CD4-positive, alpha-beta T cell treated with Interleukin-17A for 1 hour (primary cell): ENCODE data around the gene DDX56.
A peak's percentile ranks its signal among the peaks of the same experiment; 100 is the strongest.
"Not testable (repeated sequence)": the region's sequence is repeated elsewhere in the genome, so short reads cannot be mapped to it uniquely, and the experiment has no call there.

Experiments used
- DNase-seq: peaks from one replicate; pipeline ENCODE4 v3.0.0-alpha.2; 2020

DDX56 gene, protein sequence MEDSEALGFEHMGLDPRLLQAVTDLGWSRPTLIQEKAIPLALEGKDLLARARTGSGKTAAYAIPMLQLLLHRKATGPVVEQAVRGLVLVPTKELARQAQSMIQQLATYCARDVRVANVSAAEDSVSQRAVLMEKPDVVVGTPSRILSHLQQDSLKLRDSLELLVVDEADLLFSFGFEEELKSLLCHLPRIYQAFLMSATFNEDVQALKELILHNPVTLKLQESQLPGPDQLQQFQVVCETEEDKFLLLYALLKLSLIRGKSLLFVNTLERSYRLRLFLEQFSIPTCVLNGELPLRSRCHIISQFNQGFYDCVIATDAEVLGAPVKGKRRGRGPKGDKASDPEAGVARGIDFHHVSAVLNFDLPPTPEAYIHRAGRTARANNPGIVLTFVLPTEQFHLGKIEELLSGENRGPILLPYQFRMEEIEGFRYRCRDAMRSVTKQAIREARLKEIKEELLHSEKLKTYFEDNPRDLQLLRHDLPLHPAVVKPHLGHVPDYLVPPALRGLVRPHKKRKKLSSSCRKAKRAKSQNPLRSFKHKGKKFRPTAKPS

DNA sequence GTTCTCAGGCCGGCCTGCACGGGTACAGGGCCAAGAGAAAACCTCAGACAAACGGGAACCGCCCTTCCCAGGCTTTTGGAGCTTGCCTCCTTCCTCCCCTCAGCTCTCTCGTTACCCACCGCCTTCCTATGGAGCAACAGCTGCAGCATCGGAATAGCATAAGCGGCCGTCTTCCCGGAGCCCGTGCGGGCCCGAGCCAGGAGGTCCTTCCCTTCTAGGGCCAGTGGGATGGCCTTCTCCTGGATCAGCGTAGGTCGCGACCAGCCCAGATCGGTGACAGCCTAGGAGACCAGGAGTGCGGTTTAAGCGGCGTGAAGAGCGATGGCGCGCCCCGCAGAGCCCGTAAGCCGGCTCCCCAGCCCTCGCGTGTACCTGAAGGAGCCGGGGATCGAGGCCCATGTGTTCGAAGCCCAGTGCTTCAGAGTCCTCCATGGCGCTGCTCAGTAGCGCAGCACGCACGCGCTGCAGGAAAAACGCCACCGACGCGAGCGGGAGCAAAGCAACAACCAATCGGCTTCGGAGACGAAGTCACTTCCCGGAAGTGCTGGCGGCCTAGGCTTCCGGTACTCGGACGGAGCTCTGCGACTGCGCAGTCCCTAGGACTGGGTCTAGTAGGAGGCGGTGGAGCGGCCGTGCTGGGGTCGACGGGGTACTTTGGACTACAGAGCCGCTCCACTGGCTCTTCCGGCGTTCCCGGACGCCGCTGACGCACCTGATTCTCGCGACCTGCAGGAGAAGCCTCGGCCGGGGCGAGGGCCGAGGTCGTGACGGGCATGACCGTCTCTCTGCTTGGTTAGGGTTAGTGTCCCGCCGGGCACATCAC is at the start of gene DDX56:
TSS of gene DDX56 (minus strand) at position 445 of the 823 bp plus-strand sequence. CDS start at position 432, 13 bp downstream.
- peak; percentile 94 for DNase-seq

DNA sequence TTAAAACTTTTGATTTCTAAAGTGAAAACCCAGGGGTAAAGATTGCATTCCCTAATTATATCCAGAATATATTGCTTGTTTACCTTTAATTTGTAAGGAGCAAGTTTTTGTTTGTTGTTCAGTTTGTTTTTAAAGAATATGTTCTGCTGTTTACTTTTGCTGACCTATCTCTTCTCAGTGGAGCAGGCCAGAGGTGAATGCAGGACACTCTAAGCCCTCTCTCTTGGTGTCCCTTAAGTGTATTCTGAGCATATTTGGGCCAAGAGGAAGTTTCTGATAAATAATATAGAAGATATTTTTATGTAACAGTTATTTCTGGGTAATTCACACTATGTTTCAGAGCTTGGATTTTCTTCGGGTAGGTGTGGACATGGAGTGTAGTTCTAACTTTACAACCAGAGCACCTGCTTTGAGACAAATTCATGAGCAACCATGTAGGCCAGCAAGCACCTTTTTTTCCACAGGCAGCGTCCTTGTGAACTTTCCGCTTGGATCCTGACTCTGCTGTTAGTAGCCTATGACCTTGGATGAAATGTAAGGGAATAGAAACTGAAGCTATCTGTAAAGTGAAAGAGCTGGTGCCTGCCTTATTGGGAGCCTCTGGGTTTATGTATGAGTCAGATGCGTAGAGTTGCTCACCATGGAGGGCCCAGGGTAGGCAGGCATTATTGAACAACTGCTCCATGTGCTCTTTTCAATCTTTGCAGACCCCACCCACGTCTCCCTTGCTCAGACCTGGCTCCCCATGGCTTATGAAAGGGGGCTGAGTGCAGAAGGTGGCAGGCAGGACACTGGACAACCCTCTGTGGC is 48.8 kb upstream of the DDX56 start:
- peak; percentile 57 for DNase-seq

DNA sequence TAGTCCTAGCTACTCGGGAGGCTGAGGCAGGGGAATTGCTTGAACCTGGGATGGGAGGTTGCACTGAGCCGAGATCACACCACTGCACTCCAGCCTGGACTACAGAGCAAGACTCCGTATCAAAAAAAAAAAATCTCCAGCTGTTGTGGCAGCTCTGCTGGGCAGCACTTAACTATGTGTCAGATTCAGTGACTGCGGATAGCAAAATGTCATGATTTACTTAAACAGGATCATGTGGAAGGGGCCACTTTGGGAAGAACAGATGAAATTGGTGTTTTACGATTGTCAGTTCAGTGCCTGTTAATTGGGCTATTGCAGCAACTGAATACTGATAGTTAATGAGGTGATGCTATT is 48.0 kb upstream of the DDX56 start:
- no peak for DNase-seq

DNA sequence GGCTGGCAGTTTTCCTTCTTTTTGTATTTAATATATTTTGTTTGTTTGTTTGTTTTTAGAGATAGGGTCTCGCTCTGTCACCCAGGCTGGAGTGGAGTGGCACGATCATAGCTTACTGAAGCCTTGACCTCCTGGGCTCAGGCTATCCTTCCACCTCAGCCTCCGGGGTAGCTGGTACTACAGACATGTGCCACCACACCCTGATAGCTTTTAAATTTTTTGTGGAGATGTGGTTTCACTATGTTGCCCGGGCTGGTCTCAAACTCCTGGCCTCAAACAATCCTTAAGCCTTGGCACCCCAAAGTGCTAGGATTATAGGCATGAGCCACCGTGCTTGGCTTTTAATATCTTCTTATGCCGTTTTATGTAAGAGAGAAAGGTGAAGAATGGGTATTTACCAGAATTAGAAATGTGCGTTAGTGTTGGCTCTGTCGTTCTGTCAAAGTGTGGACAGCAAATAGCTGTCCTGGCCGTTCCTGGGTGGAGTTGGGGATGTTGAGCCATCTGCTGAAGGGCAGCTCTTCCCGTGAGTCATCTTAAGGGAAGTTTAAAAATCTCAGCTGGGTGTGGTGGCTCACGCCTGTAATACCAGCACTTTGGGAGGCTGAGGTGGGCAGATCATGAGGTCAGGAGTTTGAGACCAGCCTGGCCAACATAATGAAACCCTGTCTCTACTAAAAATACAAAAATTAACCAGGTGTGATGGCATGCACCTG is 47.5 kb upstream of the DDX56 start:
- no peak for DNase-seq

DNA sequence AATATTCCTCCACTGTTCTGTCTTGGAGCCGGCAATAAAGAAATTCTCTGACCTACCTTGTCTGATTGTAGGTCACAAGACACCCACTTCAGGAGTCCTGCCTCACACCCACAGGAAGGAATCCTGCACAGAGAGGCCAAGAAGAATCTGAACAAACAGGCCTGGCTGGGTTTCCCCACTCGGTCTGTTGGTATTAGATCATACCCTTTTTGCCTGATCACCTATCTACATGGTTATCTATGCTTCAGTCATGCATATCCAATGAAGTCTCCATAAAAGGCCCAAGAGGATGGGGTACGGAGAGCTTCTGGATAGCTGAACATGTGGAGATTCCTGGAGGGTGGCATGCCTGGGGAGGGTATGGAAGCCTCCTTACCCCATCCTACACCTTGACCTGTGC is 45.0 kb upstream of the DDX56 start:
- peak; percentile 73 for DNase-seq

DNA sequence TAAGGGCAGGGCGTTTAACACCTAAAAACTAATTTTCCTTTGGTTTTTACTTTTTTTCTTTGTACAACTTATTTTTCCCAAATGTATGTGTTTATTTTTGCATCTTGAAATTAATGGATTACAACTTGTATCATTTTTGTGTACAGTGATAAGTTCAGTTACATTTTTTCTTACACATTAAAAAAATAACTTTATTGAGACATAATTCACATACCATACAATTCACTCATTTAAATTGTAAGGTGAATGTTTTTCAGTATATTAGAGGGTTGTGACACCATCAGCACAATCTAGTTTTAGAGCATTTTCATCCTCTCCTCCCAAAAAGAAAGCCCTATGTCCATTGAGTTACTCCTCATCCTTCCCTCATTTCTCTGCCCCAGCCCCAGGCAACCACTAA is 44.3 kb upstream of the DDX56 start:
- no peak for DNase-seq

DNA sequence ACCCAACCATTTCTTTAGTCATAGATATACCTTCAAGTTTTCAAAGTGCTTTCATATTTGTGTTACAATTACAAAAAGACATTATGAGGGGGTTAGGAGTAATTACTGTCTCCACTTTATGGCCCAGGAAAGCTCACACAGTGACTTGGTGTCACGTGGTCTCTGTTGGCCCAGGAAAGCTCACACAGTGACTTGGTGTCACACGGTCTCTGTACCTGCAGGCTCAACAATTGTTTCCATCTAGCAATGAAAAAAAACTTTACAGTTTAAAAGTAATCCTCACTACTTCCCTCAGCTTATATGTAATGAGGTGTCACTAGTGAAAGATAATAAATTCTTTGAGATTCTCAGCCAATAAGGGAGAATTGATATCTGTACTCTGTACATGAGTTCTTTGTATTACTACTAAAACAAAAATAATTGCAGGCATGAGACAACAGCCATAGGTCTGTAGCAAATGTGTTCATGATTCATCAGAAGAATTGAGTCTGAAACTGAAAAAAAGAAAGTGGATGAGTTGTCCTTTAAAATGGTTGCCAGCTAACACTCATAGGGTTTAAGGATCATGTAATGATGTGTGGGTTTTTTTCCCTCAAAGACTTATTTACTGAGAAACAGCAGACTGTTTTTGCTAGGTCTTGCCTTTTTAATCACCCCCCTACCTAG is 43.6 kb upstream of the DDX56 start:
- peak; percentile 41 for DNase-seq

DNA sequence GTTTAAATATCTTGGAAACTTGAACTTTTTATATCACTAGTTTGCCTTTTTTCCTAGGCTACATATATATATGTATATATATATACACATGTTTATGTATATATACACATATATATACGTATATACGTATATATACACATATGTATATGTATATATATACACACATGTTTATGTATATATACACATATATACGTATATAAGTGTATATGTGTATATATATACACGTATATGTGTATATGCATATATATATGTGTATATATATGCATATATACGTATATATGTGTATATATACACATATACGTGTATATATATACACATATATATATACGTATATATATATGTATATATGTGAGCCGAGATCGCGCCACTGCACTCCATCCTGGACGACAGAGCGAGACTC is 42.8 kb upstream of the DDX56 start:
- no peak for DNase-seq

DNA sequence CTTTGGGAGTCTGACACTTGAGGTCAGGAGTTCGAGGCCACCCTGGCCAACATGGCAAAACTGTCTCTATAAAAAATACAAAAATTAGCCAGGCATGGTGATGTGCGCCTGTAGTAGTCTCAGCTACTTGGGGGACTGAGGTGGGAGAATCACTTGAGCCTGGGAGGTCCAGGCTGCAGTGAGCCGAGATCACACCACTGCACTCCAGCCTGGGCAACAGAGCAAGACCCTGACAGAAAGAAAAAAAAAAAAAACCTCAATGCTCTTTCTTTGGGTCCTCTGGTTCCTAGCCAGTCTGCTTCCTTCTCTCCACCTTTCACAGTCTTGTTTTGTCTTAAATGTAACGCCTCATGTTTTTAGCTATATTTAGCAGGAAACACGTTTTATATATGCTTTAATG is 42.1 kb upstream of the DDX56 start:
- no peak for DNase-seq

DNA sequence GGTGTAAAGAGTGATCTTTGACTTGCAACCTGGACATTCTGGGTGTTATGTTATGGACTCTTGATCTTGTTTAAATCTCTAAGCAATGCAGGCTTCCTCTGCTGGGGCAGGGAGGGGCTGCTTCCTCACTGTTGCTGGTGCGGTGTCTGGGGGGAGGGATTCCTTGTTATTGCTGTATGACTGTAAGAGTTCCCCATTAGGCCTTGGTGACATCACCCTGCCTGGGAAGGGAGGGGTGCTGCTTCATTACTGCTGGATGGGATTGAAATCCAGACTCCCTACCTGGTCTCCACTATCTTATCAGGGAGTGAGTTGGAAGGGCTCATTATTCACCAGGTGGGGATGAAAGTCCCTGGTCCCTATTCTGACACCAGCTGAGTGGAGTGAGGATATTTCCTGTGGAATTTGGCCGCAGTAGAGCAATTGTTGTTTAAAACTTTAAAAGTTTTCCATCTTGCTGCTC is 41.5 kb upstream of the DDX56 start:
- peak; percentile 71 for DNase-seq

DNA sequence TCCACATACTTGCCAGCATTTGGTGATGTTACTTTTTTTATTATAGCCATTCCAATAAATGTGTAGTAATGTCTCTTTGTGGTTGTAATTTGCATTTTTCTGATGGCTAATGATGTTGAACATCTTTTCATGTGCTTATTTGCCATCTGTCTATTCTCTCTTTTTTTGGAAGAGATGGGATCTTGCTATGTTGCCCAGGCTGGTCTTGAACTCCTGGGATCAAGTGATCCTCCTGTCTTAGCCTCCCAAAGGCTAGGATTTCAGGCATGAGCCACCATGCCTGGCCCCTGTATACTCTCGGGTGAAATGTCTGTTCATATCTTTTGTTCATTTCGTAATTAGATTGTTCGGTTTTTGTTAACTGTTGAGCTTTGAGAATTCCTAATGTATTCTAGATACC is 36.1 kb upstream of the DDX56 start:
- no peak for DNase-seq

DNA sequence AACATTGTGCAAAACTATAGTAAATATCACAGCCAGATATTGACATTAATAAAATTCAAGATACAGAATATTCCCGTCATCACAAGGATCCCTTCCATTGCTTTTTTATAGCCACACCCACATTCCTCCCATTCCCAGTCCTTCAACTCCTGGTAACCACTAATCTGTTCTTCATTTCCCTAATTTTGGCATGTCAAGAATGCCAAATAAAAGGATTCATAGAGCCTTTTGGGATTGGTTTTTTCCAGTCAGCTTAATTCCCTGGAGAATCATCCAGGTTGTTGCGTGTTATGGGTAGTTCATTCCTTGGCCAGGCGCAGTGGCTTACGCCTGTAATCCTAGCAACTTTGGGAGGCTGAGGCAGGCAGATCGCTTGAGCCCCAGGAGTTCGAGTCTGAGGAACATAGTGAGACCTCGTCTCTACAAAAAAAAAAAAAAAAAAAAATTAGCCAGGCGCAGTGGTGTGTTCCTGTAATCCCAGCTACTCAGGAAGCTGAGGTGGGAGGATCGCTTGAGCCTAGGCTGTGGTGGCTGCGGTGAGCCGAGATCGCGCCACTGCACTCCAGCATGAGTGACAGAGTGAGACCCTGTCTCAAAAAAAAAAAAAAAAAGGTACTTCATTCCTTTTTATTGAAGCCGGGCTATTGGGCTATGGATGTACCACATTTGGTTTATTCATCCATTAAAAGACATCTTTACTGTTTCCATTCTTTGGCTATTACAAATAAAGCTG is 35.4 kb upstream of the DDX56 start:
- DNase-seq = peak; percentile 51

DNA sequence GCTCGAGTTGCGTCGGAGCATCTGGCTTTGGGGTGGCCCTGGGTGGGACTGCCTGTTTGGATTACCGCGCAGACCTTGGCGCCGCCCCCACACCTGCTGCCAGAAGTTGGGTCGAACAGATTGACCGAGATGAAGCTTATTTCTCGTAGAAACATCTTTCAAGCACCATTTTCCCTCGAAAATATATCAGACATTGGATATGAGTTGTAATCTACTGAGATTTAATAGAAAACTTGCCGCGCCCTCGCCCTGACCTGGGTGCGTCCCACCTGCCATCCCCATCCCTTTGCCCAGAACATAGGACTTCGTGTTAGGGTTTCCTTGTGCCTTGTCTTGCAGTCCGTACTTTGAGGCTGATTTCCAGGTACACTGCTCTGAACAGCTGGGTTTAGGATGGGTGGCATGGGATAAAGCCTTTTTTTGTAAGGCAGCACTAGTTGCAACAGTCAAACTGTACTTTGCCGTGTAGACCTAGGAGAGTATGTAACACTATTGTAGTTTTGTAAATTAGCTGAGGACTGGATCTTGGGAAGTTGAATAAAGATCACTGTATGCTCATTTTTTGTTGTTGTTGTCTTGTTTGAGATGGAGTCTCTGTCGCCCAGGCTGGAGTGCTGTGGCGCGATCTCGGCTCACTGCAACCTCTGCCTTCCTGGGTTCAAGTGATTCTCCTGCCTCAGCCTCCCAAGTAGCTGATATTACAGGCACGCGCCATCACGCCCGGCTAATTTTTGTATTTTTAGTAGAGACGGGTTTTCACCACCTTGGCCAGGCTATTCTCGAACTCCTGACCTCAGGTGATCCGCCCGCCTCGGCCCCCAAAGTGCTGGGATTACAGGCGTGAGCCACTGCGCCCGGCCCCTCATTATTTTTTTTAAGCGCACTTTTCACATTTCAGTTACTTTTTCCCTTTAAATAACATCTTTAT is 33.7 kb upstream of the DDX56 start:
- no peak for DNase-seq

DNA sequence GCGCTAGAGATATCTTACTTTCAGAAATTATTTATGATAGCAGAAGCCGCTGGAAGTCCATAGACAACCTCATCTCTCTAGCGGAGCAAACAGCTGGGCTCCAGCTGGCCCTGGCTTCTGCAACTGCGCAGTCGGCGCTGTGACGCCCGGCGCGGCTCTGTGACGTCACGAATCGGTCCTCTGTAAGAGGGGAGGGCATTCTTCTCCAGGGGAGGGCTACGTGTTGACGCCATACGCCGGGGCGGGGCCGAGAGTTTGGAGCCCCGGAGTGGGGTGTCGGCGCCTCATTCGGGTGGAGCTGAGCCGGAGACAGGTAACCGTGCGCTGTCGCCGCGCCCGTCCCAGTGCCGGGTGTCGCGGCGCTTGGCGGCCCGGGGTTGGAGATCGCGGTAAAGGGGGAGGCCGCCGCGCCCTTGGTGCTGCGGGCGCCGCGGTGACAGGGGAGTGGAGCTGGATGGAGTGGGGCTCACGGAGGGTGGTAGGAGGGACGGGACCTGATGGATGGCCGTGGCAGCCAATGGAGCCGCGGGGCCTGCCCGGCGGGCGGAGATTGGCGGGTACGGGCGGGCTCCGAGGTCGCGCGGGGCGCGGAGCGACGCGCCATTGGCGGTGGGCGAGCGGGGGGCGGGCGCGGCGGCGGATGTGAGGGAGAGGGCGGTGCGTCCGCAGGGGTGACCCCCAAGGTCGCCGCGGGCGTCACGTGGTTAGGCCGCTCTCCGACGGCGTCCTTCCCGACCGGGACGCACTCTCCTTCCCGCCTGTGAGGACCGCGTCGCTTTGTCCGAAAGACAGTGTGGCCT is 32.8 kb upstream of the DDX56 start, which contains the start of gene OGDH:
TSS of gene OGDH (plus strand) at position 287 of the 800 bp plus-strand sequence. CDS start 17,717 bp downstream, outside the sequence.
- DNase-seq = peak; percentile 98

DNA sequence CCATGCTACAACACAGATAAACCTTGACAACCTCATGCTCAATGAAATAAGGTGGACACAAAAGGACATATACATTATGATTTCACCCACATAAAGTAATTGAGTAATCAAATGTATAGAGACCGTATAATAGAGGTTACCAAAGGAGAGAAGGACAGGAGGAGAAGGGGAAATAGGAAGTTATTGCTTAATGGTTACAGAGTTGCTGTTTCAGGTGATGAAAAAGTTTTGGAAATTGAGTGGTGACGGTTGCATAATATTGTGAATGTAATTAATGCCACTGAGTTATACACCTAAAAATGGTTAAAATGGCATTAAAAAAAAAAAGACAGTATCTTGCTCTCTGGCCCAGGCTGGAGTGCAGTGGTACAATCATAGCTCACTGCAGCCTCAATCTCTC is 31.2 kb upstream of the DDX56 start:
- no peak for DNase-seq

DNA sequence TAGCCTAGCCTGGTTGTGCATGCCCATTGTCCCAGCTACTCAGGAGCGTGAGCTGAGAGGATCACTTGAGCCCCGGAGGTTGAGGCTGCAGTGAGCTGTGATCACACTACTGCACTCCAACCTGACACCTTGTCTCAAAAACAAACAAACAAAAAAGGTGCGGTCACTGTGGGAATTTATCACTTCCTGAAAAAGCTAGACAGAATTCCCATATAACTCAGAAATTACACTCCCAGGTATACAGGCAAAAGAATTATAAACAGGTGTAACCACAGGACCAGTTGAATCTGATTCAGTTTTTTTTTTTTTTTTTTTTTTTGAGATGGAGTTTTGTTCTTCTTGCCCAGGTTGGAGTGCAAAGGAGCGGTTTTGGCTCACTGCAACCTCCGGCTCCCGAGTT is 29.5 kb upstream of the DDX56 start:
- no peak for DNase-seq

DNA sequence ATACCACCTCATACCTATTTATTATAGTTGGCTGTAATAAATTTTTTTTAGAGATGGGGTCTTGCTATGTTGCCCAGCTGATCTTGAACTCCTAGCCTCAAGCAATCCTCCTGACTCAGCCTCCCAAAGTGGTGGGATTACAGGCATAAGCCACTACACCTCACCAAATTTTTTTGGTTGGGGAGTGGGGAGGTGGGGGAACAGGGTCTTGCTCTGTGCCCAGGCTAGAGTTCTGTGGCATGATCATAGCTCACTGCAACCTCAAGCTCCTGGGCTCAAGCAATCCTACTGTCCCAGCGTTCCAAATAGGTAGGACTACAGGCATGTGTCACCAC is 28.8 kb upstream of the DDX56 start:
- no peak for DNase-seq

DNA sequence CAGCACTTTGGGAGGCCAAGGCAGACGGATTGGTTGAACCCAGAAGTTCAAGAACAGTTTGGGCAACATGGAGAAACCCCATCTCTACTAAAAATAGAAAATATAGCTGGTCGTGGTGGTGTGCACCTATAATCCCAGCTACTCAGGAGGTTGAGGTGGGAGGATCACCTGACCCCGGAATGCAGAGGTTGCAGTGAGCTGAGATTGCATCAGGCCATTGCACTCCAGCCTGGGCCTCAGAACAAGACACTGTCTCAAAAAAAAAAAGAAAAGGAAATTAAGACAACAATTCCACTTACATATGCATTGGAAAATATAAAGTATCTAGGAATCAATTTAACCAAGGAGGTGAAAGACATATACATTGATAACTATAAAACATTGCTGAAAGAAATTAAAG is 25.5 kb upstream of the DDX56 start:
- DNase-seq = no peak

DNA sequence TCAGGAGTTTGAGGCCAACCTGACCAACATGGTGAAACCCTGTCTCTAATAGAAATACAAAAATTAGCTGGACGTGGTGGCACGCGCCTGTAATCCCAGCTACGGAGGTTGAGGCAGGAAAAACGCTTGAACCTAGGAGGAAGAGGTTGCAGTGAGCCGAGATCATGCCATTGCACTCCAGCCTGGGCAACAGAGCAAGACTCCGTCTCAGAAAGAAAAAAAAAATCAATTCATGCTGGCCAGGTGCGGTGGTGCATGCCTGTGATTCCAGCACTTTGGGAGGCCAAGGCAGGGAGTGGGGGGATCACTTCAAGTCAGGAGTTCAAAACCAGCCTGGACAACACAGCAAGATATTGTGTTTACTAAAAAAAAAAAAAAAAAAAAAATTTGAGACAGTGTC is 23.5 kb upstream of the DDX56 start:
- not testable (repeated sequence) for DNase-seq
